HG03039 (cell line): ENCODE measurements around the gene DMPK.
A peak's percentile ranks its signal among the peaks of the same experiment; 100 is the strongest.
"Not testable (repeated sequence)": the region's sequence is repeated elsewhere in the genome, so short reads cannot be mapped to it uniquely, and the experiment has no call there.

Experiments used
- ATAC-seq: cut with Tn5 transposase; IDR thresholded peaks from one replicate; pipeline ENCODE4 v1.9.1; 2021; ENCODE audit warnings: mild to moderate bottlenecking, moderate library complexity; ENCODE audit not compliant: unreplicated experiment

The DMPK gene

GRCh38 chr19:45751483-45751882, 30.8 kb downstream of the DMPK start:
- not testable (repeated sequence) for ATAC-seq

GRCh38 chr19:45747513-45747912, 34.8 kb downstream of the DMPK start:
- no peak for ATAC-seq

GRCh38 chr19:45746866-45747265, 35.4 kb downstream of the DMPK start:
- ATAC-seq: no peak

- no peak for ATAC-seq
These were observed 36.7 kb downstream of the DMPK start for GRCh38 chr19:45745606-45746005.

- no peak for ATAC-seq
These were observed 39.3 kb downstream of the DMPK start for GRCh38 chr19:45742969-45743368.

- no peak for ATAC-seq
These were observed 42.5 kb downstream of the DMPK start for GRCh38 chr19:45739498-45740439.

GRCh38 chr19:45733160-45733810, 49.0 kb downstream of the DMPK start, which contains the start of gene MEIOSIN:
MEIOSIN (plus strand) TSS chr19:45733439; CDS start chr19:45735377, 1,938 bp downstream.
- no peak for ATAC-seq

- peak; percentile 86 for ATAC-seq
These were observed 51.7 kb downstream of the DMPK start, which contains the start of gene FBXO46 for GRCh38 chr19:45730368-45731288. FBXO46 (minus strand) TSS chr19:45730896; CDS start chr19:45713495, 17,401 bp downstream.

- ATAC-seq: no peak
These were observed 52.4 kb downstream of the DMPK start for GRCh38 chr19:45729800-45730290.

- ATAC-seq: not testable (repeated sequence)
These were observed 53.6 kb downstream of the DMPK start for GRCh38 chr19:45728683-45729082.

GRCh38 chr19:45720065-45720464, 62.2 kb downstream of the DMPK start:
- not testable (repeated sequence) for ATAC-seq
